ENCODE data around the gene DMGDH. TPM values are rescaled to one million over a fixed set of nuclear protein-coding genes. Genes with fewer than 3 reads are reported as not detected.

Gene DMGDH
- total RNA-seq, 1 experiment from 2014 or later, result 1.3 TPM

GRCh38 chr5:79076819-79077218, 7.3 kb upstream of the DMGDH start:
- Mint-ChIP-seq H3K27me3 (ENCODE audit: unreplicated experiment) (no peaks in the 10 kb centered on the region), H3K36me3 (ENCODE audit: insufficient read depth, unreplicated experiment) (no peaks in the 10 kb centered on the region), H3K27ac (ENCODE audit: unreplicated experiment) (no peak overlapping the region), H3K4me1 (ENCODE audit: low read depth, unreplicated experiment) (no peaks in the 10 kb centered on the region), H3K4me3 (ENCODE audit: low read depth, unreplicated experiment) (no peak overlapping the region), H3K9me3 (ENCODE audit: low read depth, unreplicated experiment) (peaks cover 3% of the 10 kb centered on the region)
- BruUV-seq (replicated peaks), result no TSS peak
- DNase-seq, result no peak
- intact Hi-C loops (cut with micrococcal nuclease; ENCODE audit: unreplicated experiment), result no loop called here
- CTCF ChIA-PET, result no interaction called here
- no peak for TF ChIP-seq CTCF (IDR thresholded peaks at IDR 0.05; ENCODE audit: unreplicated experiment)

GRCh38 chr5:79075646-79076426, 6.4 kb upstream of the DMGDH start:
- CTCF ChIA-PET, result interaction anchor here (1.0 kb wide), 1 partner anchor 51 kb away, joined by 5 read pairs; no protein-coding TSS in a partner anchor
- no peaks in the 10 kb centered on the region for H3K4me1 Mint-ChIP-seq (ENCODE audit: low read depth, unreplicated experiment)
- no peak overlapping the region for H3K4me3 Mint-ChIP-seq (ENCODE audit: low read depth, unreplicated experiment)
- H3K27ac Mint-ChIP-seq (ENCODE audit: unreplicated experiment), result no peak overlapping the region
- H3K36me3 Mint-ChIP-seq (ENCODE audit: insufficient read depth, unreplicated experiment), result no peaks in the 10 kb centered on the region
- no peak for DNase-seq
- no peak for TF ChIP-seq CTCF (IDR thresholded peaks at IDR 0.05; ENCODE audit: unreplicated experiment)
- no peaks in the 10 kb centered on the region for H3K27me3 Mint-ChIP-seq (ENCODE audit: unreplicated experiment)
- H3K9me3 Mint-ChIP-seq (ENCODE audit: low read depth, unreplicated experiment), result peaks cover 3% of the 10 kb centered on the region
- no TSS peak for BruUV-seq (replicated peaks)
- intact Hi-C loops (cut with micrococcal nuclease; ENCODE audit: unreplicated experiment), result no loop called here

- Mint-ChIP-seq H3K27me3 (ENCODE audit: unreplicated experiment) (no peaks in the 10 kb centered on the region), H3K9me3 (ENCODE audit: low read depth, unreplicated experiment) (peaks cover 3% of the 10 kb centered on the region), H3K4me1 (ENCODE audit: low read depth, unreplicated experiment) (no peaks in the 10 kb centered on the region), H3K27ac (ENCODE audit: unreplicated experiment) (no peak overlapping the region), H3K36me3 (ENCODE audit: insufficient read depth, unreplicated experiment) (no peaks in the 10 kb centered on the region), H3K4me3 (ENCODE audit: low read depth, unreplicated experiment) (no peak overlapping the region)
- TF ChIP-seq CTCF (IDR thresholded peaks at IDR 0.05; ENCODE audit: unreplicated experiment), result no peak
- CTCF ChIA-PET, result interaction anchor here (1.0 kb wide), 1 partner anchor 49 kb away, joined by 5 read pairs; no protein-coding TSS in a partner anchor
- no TSS peak for BruUV-seq (replicated peaks)
- intact Hi-C loops (cut with micrococcal nuclease; ENCODE audit: unreplicated experiment), result no loop called here
- DNase-seq, result no peak
Observed at GRCh38 chr5:79074641-79075040, 5.2 kb upstream of the DMGDH start.

DNA sequence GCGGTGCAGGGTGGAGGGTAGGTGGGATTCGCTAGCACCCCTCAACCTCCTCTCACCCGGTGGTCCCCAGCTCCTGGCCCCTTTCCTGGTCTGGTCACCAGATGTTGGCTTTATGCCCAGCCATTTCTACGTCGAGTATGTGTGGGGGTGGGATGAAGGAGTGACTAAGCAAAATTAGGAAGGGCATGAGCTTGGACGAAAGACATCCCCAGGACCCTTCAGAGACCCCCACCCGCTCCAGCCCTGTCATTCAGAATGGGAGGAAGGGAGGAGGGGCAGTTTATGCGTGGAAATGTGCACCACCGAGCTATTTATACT, 835 bp upstream of the DMGDH start:
- Mint-ChIP-seq H3K27ac (ENCODE audit: unreplicated experiment) (no peak overlapping the region), H3K27me3 (ENCODE audit: unreplicated experiment) (no peaks in the 10 kb centered on the region), H3K4me3 (ENCODE audit: low read depth, unreplicated experiment) (no peak overlapping the region), H3K4me1 (ENCODE audit: low read depth, unreplicated experiment) (no peaks in the 10 kb centered on the region), H3K9me3 (ENCODE audit: low read depth, unreplicated experiment) (peaks cover 3% of the 10 kb centered on the region), H3K36me3 (ENCODE audit: insufficient read depth, unreplicated experiment) (no peaks in the 10 kb centered on the region)
- TF ChIP-seq CTCF (IDR thresholded peaks at IDR 0.05; ENCODE audit: unreplicated experiment), result no peak
- BruUV-seq (replicated peaks), result no TSS peak
- CTCF ChIA-PET, result no interaction called here
- DNase-seq, result no peak
- intact Hi-C loops (cut with micrococcal nuclease; ENCODE audit: unreplicated experiment), result no loop called here

All from Calu3 (cell line).